EL (cell line): ENCODE measurements around the gene KIAA1217.
A peak's percentile ranks its signal among the peaks of the same experiment; 100 is the strongest.

Experiments
- DNase-seq: peaks from one replicate; pipeline ENCODE4 v3.0.0-alpha.2; 2016

The KIAA1217 gene

GRCh38 chr10:24207781-24208611 is 942 bp upstream of the KIAA1217 start:
- DNase-seq: no peak

- peak; percentile 69 for DNase-seq
These were observed 464 bp downstream of the KIAA1217 start for GRCh38 chr10:24209432-24209771.

- peak; percentile 58 for DNase-seq
These were observed 1.1 kb downstream of the KIAA1217 start for GRCh38 chr10:24209946-24210491.

DNA sequence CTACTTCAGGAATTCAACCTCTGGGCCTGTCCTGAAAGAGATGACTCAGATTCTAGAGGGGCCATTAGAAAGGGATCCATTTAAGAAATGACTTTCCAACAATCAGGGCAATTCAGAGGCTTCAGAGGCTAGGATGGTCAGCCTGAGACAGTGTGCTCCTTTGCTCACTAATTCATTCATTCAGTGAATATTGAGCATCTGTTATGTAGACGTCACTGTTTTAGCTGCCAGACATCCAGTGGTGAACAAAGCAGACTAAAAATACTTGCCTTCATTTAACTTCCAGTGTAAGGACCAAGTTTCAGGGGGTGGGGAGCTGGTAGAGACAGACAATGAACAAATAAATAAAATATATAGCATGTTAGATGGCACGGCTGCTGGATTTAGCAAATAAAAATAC is 1.6 kb downstream of the KIAA1217 start:
- DNase-seq: no peak

DNA sequence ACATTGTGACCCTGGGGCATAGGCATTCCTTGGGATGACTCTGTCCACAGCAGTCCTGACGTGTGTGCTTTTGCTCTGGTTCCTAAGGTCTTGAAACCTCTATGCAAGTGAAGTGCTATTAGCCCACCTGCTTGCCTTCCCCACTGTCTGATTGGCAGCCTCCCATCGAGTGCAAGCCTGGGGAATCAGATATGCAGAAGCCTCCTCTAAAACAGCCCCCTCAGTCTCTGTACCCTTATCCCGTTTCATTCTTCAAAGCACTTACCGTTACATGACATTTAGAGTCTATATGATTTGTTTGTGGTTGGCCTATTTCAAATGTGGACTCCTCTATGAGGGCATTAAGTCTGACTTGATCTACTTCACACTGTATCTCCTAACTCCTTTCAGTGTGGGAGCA is 4.3 kb downstream of the KIAA1217 start:
- no peak for DNase-seq

DNA sequence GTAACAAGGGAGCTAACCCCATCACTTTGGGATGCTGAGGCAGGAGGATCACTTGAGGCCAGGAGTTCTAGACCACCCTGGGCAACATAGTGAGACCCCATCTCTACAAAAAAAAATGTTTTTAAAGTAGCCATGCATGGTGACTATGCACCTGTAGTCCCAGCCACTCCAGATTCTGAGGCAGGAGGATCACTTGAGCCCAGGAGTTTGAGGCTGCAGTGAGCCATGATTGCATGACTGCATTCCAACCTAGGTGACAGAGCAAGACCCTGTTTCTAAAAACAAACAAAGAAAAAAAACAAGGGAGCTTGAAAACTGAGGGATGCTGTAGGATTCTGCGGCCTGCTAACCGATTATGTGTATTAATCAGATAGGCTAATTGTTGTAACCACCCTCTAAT is 4.9 kb downstream of the KIAA1217 start:
- DNase-seq: no peak

DNA sequence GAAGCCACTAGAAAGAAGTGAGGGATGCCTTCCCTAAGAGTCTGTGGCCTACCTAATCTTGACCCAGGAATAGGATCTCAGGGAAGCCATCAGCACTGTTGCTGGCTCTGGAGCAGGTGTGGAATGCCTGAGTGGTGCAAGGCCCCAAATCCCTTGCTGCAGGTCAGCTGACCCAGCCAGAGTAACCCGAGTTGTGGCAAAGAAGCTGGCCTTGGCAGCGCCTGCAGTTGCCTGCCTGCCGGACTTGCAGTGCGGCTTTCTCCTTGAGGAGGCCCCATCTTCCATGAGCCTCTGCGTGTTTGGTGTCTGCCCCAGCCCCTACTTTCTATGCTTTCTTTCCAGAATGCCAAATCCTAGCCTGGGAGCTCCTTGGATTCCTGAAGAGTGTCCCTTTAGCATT is 5.8 kb downstream of the KIAA1217 start:
- no peak for DNase-seq

DNA sequence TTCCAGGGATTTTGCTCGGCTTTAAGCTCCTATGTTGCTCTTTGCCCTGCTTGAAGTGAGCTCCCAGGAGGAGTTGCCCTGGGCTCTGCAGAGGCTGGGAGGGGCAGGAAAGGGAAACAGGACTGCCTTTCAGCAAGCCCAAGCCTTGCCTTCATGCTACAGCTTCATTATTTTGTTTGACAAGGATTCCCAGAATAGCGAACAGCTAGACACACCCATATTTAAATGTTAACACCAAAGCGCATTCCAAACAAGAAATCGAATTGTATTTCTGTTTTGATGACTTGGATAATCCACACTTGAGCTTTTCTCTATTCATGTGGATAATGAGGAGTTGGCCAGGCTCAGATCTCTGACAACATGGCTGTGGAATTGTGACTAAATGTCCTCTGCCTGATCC is 6.3 kb downstream of the KIAA1217 start:
- DNase-seq: no peak

DNA sequence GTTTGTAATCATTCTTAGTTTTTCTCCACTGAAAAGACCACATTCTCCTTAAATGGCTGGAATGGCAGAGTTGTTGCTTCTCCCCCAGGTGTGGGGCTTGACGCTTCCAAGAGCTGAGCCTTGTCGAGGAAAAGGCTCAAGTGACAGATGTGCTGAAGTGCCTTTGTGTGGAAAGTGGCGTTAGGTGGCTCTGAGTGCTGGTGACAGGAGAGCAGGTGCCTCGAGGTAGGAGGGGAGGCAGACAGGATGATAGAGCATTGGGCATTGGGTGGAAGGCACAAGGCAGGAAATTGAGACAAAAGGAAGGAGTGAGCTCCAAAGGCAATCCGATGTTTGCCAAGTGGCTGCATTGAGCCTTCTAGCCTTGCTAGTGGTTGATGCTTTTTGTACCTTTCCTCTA is 6.7 kb downstream of the KIAA1217 start:
- DNase-seq: no peak

DNA sequence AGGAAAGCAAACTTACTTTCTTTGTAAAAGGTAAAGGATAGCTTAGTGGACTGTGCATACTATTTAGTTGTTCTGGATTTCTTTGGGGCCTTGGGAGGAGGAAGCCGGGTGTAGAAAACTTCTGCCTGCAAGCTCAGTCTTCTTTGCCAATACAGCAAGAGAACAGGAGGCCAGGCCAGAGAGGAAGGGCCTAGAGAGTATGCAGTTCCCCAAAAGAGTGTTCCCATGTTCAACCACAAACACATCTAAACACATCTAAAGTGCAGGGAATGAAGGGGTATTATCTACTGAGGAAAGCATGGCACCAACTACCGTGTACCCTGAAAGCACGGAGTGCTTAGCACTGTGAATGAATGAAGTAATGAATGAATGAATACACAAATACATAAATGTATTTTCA is 11.0 kb downstream of the KIAA1217 start:
- DNase-seq: no peak

GRCh38 chr10:24223341-24223740 is 14.4 kb downstream of the KIAA1217 start:
- no peak for DNase-seq

GRCh38 chr10:24223953-24224352 is 15.0 kb downstream of the KIAA1217 start:
- DNase-seq: no peak

DNA sequence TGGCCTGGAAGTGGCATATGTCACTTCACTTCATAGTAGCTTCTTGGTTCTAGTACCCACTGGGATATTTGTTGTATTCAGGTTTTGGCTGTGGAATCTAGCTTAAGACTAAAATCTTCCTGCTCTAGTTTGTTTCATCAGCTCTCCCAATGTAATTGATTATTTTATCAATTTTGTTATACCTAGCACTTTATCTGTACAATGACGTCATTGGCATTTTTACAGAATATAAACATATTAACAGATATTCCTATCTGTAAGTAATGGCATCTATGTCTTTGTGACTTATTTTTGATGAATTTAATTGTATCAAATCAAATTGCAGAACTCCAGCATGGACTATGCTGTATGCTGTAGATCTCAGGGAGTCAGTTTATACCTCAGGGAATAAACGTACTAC is 19.7 kb downstream of the KIAA1217 start:
- no peak for DNase-seq

DNA sequence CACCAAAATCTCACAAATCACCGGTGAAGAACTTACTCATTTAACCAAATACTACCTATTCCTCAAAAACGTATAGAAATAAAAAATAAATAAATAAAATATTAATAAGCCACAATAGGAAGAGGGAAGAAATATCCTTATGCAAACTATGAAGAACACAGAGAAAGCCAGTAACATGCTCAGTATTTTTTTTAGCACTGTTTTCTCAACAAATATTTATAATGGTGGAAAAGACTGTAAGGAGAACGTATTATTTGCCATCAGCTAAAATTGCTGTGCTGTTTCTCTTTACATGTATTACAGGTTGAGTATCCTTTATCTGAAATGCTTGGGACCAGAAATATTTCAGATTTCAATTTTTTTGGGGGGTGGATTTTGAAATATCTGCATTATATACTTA is 21.0 kb downstream of the KIAA1217 start:
- no peak for DNase-seq

GRCh38 chr10:24231200-24231599 is 22.3 kb downstream of the KIAA1217 start:
- DNase-seq: no peak

GRCh38 chr10:24234784-24235183 is 25.8 kb downstream of the KIAA1217 start:
- no peak for DNase-seq

DNA sequence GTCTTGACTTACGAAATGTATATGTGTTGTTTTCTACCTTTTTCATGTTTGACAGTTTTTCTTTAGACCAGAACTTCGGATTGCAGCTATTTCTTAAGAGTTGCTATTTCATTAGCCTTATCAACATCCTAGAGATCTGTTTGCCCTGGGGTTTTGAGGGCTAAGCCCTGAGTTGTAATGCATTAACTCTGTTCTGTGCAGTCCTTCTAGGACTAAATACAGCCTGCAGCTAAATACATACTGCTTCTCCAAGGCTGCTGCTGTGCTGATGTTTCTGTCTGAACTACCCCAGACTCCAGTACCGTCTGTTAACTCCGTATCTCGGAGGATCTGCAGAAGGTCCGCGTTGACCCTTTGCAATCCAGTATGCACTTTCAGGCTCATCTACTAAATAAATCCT is 26.5 kb downstream of the KIAA1217 start:
- no peak for DNase-seq

DNA sequence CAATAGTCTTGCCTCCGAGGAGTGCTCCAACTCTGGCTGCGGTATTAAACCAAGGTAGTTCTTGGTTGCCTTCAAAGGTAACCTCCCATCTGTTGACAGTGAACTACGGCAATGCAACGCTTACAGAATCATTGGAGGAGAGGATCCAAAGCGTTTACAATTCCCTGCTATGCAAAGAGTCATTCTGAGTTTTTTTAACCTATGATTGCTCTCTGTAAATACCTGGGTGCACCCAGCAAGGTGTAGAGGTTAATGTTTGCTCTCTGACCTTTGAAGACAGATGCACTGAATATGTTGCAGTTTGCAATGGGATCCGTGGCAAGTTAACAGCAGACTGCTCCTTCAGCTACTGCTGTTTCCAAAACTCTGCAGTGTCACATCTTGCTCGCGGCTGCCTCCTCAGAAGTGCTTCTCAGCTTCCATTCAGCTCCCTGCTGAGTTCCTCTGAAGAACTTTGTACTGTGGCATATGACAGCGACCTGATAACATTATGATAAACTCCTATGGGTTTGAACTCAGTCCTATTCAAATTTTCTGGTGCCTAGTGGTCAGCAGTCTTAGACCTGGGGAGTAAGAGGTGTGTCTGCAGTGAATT is 29.0 kb downstream of the KIAA1217 start:
- DNase-seq: no peak

- no peak for DNase-seq
These were observed 29.7 kb downstream of the KIAA1217 start for GRCh38 chr10:24238519-24239247.

- DNase-seq: no peak
These were observed 30.5 kb downstream of the KIAA1217 start for GRCh38 chr10:24239289-24240040.

GRCh38 chr10:24240041-24240751 is 31.3 kb downstream of the KIAA1217 start:
- DNase-seq: no peak

DNA sequence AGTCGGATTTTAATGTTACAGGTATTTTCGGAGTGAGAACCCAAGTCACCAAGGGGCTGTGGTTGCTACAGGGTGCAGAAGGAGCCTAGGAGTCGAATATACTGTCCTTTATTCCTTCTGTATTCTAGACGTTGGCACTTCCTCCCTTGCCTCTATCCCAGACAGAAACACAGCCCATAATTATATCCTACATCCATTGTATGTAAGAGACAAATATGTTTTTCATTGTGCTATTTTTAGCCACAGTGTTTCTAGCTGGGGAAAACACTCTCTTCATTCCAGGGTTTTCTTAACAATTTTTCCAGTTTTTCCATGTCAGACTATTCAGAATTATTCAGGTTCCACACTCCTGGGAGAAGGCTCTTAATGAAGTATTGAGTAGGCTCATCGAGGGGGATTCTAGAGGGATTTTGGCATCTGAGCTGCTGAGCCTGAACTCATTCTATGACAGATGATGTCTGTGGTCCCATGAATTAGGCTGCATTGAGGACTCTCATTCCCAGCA is 32.6 kb downstream of the KIAA1217 start:
- no peak for DNase-seq
